ENCODE results near the gene MPP2.

DNA sequence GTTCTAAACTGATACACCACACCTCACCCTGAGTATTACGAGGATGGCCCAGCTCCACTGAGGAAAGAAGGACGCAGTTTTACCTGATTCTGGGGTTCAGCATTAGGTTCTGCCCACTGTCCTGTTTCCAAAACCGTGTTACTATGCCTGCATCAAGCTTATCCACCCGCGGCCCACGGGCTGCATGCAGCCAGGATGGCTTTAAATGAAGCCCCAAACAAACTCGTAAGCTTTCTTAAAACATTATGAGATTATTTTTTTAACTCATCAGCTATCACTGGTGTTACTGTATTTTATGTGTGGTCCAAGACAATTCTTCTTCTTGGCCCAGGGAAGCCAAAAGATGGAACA lies 64.4 kb downstream of the MPP2 start:
- TF ChIP-seq RAD21 (IDR thresholded peaks at IDR 0.05; ENCODE audit: low read depth) (no peak), USF1 (IDR thresholded peaks at IDR 0.05) (no peak), CEBPB (IDR thresholded peaks at IDR 0.05) (no peak), EP300 (IDR thresholded peaks at IDR 0.05; ENCODE audit: borderline replicate concordance) (no peak), YY1 (IDR thresholded peaks at IDR 0.05; ENCODE audit: low read depth) (no peak), CREB1 (IDR thresholded peaks at IDR 0.05; ENCODE audit: low read depth) (no peak), ZBTB7A (IDR thresholded peaks at IDR 0.05; ENCODE audit: low read depth) (no peak)
